Fibroblast of the aortic adventitia (primary cell): Measurements from ENCODE around the gene KHDC4. TPM values are rescaled to one million over a fixed set of nuclear protein-coding genes. Genes with fewer than 3 reads are reported as not detected.

Experiments
- DNase-seq: peaks from one replicate; pipeline ENCODE4 v3.0.0-alpha.2; 2010; ENCODE audit warnings: low read depth
- H3K4me3 ChIP-seq: 2 replicates; pipeline ENCODE4 v1.5.1; 2011; ENCODE audit warnings: low read depth, mild to moderate bottlenecking, control low read depth, low read length, moderate library complexity
- CTCF ChIP-seq: IDR thresholded peaks from 2 replicates; pipeline ENCODE4 v1.5.1; 2011; ENCODE audit warnings: mild to moderate bottlenecking, low read length, control low read depth, inconsistent platforms; ENCODE audit not compliant: insufficient read depth
- total RNA-seq: library from RNA; depleted of rRNA; stranded (reverse); fragments of >200 nt; gene quantifications from 2 replicates; pipeline ENCODE4 v1.2.3, GENCODE V29; 2012; ENCODE audit warnings: low replicate concordance

KHDC4 gene
- total RNA-seq, 1 donor, result 31.0 TPM

GRCh38 chr1:155975375-155976061, 41.3 kb upstream of the KHDC4 start:
- no peak for DNase-seq
- no peak for TF ChIP-seq CTCF
- H3K4me3 ChIP-seq, result peak overlapping the region; percentile 97

- no peak for DNase-seq
Observed at GRCh38 chr1:155974208-155975115, 40.2 kb upstream of the KHDC4 start.

GRCh38 chr1:155973723-155974122, 39.5 kb upstream of the KHDC4 start:
- H3K4me3 ChIP-seq, result no peak overlapping the region
- no peak for TF ChIP-seq CTCF
- DNase-seq, result no peak

More at GRCh38 chr1:155974208-155975115, 40.2 kb upstream of the KHDC4 start:
- no peak for TF ChIP-seq CTCF
- peak overlapping the region; percentile 97 for H3K4me3 ChIP-seq

- H3K4me3 ChIP-seq, result no peak overlapping the region
- no peak for DNase-seq
Observed at GRCh38 chr1:155971910-155972809, 37.9 kb upstream of the KHDC4 start.

GRCh38 chr1:155970531-155971167, 36.4 kb upstream of the KHDC4 start:
- TF ChIP-seq CTCF, result no peak

More at GRCh38 chr1:155971910-155972809, 37.9 kb upstream of the KHDC4 start:
- no peak for TF ChIP-seq CTCF

GRCh38 chr1:155969377-155969791, 35.2 kb upstream of the KHDC4 start:
- no peak overlapping the region for H3K4me3 ChIP-seq
- DNase-seq, result no peak
- no peak for TF ChIP-seq CTCF

More at GRCh38 chr1:155970531-155971167, 36.4 kb upstream of the KHDC4 start:
- DNase-seq, result peak; percentile 88
- H3K4me3 ChIP-seq, result peak overlapping the region; percentile 33
